OCI-LY7 (cell line): ENCODE results near the gene MTURN. TPM values are rescaled to one million over a fixed set of nuclear protein-coding genes. Genes with fewer than 3 reads are reported as not detected.

ENCODE experiments used
- BruUV-seq: library from RNA; stranded (reverse); fragments of 400-500 nt; replicated peaks from 2 replicates; lab custom pipeline; 2021; lab: Mats Ljungman, UMichigan
- CTCF ChIA-PET: fragments of 300-600 bp; sonication (Branson Sonifier 250); formaldehyde crosslinking; loops from one replicate; lab custom pipeline; 2022; ENCODE audit warnings: antibody characterized with exemption; ENCODE audit not compliant: unreplicated experiment; lab: Charles Lee
- POLR2A ChIA-PET: fragments of 300-600 bp; sonication (Branson Sonifier 250); formaldehyde crosslinking; loops from one replicate; lab custom pipeline; 2022; ENCODE audit warnings: antibody characterized with exemption; lab: Charles Lee
- DNase-seq: peaks from one replicate; pipeline ENCODE4 v3.0.0-alpha.2; 2015; ENCODE audit warnings: low spot score
- H2AFZ ChIP-seq: fragments of 200-600 bp; sonication (generic), shearing (Covaris generic); 2 replicates; pipeline ENCODE4 v1.6.1; 2014; ENCODE audit warnings: mild to moderate bottlenecking, antibody characterized with exemption, low read length, moderate library complexity
- H3K27ac ChIP-seq: fragments of 200-600 bp; sonication (generic); 2 replicates; pipeline ENCODE4 v1.5.1; 2014; ENCODE audit warnings: mixed run types, low read depth, mild to moderate bottlenecking, moderate library complexity, low read length, inconsistent platforms; ENCODE audit not compliant: poor library complexity, severe bottlenecking
- H3K36me3 ChIP-seq: fragments of 200-600 bp; sonication (generic); 2 replicates; pipeline ENCODE4 v1.6.1; 2014; ENCODE audit warnings: mild to moderate bottlenecking, antibody characterized with exemption, low read length, moderate library complexity, mixed read lengths; ENCODE audit not compliant: insufficient read depth
- H3K4me1 ChIP-seq: fragments of 200-600 bp; sonication (generic); 2 replicates; pipeline ENCODE4 v1.5.1; 2014; ENCODE audit warnings: mild to moderate bottlenecking, low read length; ENCODE audit not compliant: insufficient read depth, poor library complexity, severe bottlenecking
- H3K4me2 ChIP-seq: fragments of 200-600 bp; sonication (generic); 2 replicates; pipeline ENCODE4 v1.6.1; 2014; ENCODE audit warnings: mild to moderate bottlenecking, low read length
- H3K4me3 ChIP-seq: fragments of 200-600 bp; sonication (generic); 2 replicates; pipeline ENCODE4 v1.5.1; 2014; ENCODE audit warnings: mild to moderate bottlenecking, low read depth, low read length; ENCODE audit not compliant: poor library complexity, severe bottlenecking
- H3K79me2 ChIP-seq: fragments of 200-600 bp; sonication (generic); 2 replicates; pipeline ENCODE4 v1.6.1; 2016; ENCODE audit warnings: low read depth, mild to moderate bottlenecking, low read length, moderate library complexity, mixed read lengths; ENCODE audit not compliant: insufficient read depth
- H3K9me2 ChIP-seq: fragments of 200-600 bp; sonication (generic); 2 replicates; pipeline ENCODE4 v1.6.1; 2016; ENCODE audit warnings: mild to moderate bottlenecking, low read length, mixed read lengths; ENCODE audit not compliant: insufficient read depth
- H3K9me3 ChIP-seq: fragments of 200-600 bp; sonication (generic); 2 replicates; pipeline ENCODE4 v1.6.1; 2014; ENCODE audit warnings: mild to moderate bottlenecking, mixed run types, low read length, mixed read lengths
- H4K20me1 ChIP-seq: fragments of 200-600 bp; sonication (generic); 2 replicates; pipeline ENCODE4 v1.6.1; 2014; ENCODE audit warnings: mild to moderate bottlenecking, antibody characterized with exemption, low read length, moderate library complexity, mixed read lengths; ENCODE audit not compliant: insufficient read depth
- EZH2phosphoT487 ChIP-seq: fragments of 200-600 bp; sonication (generic); IDR thresholded peaks from 2 replicates; pipeline ENCODE4 v1.6.1; 2018; ENCODE audit warnings: low read depth, borderline replicate concordance, mild to moderate bottlenecking, mixed run types, antibody characterized with exemption, low read length, moderate library complexity, mixed read lengths
- intact Hi-C: fragments of 100-400 bp; cut with micrococcal nuclease; formaldehyde crosslinking; loops from one replicate; pipeline ENCODE4 v1.10.0; 2022; ENCODE audit not compliant: unreplicated experiment
- total RNA-seq, 2 experiments: library from RNA; depleted of rRNA in 1 of 2; stranded (reverse); fragments of >200 nt in 1 of 2; shearing (Covaris generic) in 1 of 2; gene quantifications; 2 replicates each; pipeline ENCODE4 v1.2.3, GENCODE V29; 2014 to 2022
- TF ChIP-seq, protein P1 (sequence below): fragments of 200-600 bp; sonication (generic); conservative IDR thresholded peaks from 2 replicates; pipeline ENCODE4 v1.5.1; 2014; ENCODE audit warnings: mild to moderate bottlenecking, antibody characterized with exemption, low read length, moderate library complexity, mixed read lengths

Gene MTURN
- total RNA-seq, 2 experiments from 2014 or later, result 2.9 to 4.1 TPM

DNA sequence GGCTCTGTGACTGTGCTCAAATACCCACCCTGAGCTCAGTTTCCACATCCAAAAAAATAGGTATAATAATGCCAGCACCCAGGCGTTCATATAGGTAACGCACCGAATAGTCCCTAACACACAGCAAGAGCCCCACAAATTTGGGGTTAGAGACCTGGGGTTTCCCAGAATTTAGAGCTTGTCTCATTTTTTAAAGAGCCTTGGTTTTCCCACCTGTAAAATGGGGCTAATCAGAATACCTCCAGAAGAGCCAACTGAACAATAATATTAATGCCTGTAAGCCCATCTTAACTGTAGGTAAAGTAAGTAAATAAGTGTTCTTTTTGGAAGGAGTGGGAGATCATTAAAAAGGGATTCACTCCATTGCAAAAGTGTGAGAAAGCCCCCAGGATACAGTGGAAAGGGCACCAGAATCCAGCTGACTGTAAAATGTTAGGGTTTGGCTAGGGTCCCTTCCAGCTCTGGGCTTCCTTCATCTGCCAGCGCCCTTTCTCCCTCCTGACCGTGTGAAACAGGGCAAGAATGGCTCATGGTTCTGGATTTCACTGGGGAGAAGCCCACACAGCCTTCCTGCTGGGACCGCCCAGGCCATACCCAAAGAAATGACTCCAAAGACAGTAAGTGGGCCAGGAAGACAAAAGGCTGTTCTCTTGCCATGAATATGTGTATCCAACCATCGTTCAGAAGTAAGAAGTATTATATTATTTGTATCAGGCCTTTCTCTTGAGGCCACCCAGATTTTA, 2.1 kb downstream of the MTURN start:
- DNase-seq, result no peak
- Histone ChIP-seq H3K4me1 (peaks cover 9% of the 10 kb centered on the region), H3K4me3 (no peak overlapping the region), H4K20me1 (no peaks in the 10 kb centered on the region), H3K79me2 (no peaks in the 10 kb centered on the region), H3K36me3 (no peaks in the 10 kb centered on the region), H3K4me2 (no peak overlapping the region), H3K9me2 (no peaks in the 10 kb centered on the region), H3K9me3 (no peaks in the 10 kb centered on the region), H3K27ac (no peak overlapping the region), H2AFZ (no peak overlapping the region)
- intact Hi-C loops, result no loop called here
- TF ChIP-seq, protein P1, sequence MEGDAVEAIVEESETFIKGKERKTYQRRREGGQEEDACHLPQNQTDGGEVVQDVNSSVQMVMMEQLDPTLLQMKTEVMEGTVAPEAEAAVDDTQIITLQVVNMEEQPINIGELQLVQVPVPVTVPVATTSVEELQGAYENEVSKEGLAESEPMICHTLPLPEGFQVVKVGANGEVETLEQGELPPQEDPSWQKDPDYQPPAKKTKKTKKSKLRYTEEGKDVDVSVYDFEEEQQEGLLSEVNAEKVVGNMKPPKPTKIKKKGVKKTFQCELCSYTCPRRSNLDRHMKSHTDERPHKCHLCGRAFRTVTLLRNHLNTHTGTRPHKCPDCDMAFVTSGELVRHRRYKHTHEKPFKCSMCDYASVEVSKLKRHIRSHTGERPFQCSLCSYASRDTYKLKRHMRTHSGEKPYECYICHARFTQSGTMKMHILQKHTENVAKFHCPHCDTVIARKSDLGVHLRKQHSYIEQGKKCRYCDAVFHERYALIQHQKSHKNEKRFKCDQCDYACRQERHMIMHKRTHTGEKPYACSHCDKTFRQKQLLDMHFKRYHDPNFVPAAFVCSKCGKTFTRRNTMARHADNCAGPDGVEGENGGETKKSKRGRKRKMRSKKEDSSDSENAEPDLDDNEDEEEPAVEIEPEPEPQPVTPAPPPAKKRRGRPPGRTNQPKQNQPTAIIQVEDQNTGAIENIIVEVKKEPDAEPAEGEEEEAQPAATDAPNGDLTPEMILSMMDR, result no peak
- TF ChIP-seq EZH2phosphoT487, result no peak
- BruUV-seq, result no TSS peak
- ChIA-PET POLR2A (no interaction called here), CTCF (no interaction called here)

DNA sequence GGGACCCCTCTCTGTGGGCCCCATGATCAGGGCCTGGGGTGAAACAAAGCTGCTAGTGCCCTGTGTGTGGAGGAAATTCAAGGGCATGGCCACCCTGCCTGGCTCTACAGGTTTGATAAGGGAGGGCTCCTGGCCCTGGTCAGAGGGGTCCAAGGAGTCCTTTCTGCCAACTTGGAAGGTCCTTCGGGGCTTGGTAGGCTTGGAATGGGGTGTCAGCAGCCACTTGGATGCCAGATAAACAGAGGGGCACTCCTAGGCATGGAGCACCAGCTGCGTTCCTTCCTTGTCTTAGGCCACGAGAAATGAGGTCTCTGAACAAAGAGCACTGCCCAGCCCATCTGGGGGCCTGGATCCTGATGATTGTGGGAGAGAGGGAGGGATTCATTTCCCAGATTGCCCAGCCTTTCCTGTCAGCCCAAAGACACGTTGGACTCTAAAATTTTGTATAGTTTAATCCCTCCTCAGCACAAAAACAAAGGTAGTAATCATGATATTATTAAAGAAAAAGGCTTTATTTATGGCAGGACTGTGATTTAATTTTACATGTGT, 5.1 kb downstream of the MTURN start:
- Histone ChIP-seq H3K79me2 (no peaks in the 10 kb centered on the region), H3K9me2 (no peaks in the 10 kb centered on the region), H3K9me3 (no peaks in the 10 kb centered on the region), H4K20me1 (no peaks in the 10 kb centered on the region), H3K27ac (no peak overlapping the region), H3K4me2 (no peak overlapping the region), H3K4me1 (peaks cover 3% of the 10 kb centered on the region), H3K36me3 (no peaks in the 10 kb centered on the region), H3K4me3 (no peak overlapping the region), H2AFZ (no peak overlapping the region)
- intact Hi-C loops, result no loop called here
- ChIA-PET CTCF (no interaction called here), POLR2A (no interaction called here)
- no peak for DNase-seq
- TF ChIP-seq, protein P1, result no peak
- TF ChIP-seq EZH2phosphoT487, result no peak
- BruUV-seq, result no TSS peak

DNA sequence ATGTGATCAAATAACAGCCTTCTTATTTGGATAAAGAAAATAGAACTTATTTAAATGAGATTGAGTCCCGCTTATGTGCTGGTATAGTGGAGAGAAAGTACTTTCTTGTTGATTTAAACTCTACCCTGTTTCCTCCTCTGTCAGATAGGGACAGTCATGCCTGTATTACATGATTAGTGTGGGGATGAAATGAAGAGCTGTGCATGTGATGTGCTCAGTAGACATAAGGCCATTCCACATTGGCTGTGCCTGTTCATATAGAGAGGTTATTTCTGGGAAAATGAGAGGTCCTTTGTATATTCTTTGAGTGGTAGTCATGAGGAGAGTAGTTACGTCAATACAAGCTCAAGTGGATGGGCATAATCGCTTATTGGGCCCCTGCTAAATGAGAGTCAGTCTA, 5.7 kb downstream of the MTURN start:
- TF ChIP-seq EZH2phosphoT487, result no peak
- TF ChIP-seq, protein P1, result no peak
- Histone ChIP-seq H2AFZ (no peak overlapping the region), H3K4me2 (no peak overlapping the region), H3K4me3 (no peak overlapping the region), H3K79me2 (no peaks in the 10 kb centered on the region), H3K4me1 (peaks cover 3% of the 10 kb centered on the region), H4K20me1 (no peaks in the 10 kb centered on the region), H3K36me3 (no peaks in the 10 kb centered on the region), H3K9me2 (no peaks in the 10 kb centered on the region), H3K9me3 (no peaks in the 10 kb centered on the region), H3K27ac (no peak overlapping the region)
- ChIA-PET CTCF (no interaction called here), POLR2A (no interaction called here)
- no peak for DNase-seq
- intact Hi-C loops, result no loop called here
- no TSS peak for BruUV-seq
